Midbrain (tissue), 1 donor: Measurements from ENCODE around the gene SLC14A1.
"Not testable (repeated sequence)": the region's sequence is repeated elsewhere in the genome, so short reads cannot be mapped to it uniquely, and the experiment has no call there.

Experiments used
- DNase-seq: peaks from one replicate; lab custom pipeline; 2025; lab: John Stamatoyannopoulos, UW

SLC14A1 gene

DNA sequence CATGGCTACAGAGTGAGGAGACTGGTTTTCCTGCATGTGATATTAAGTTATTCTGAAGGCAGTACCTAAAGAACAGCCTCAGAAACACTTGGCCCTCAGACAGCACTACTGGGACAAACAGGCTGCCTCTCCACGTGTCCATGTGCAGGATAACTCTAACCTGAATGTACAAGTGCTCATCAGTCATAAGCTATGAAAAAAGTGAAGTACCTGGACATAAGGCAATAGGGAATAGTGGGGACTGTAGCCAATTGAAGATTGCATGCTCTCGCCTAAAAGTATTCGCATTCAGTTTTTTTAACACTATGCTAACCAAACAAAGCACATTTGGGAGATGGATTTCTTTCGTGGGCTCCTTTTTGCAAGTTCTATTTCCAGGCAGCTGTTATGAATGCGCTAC, 33.0 kb downstream of the SLC14A1 start:
- DNase-seq, result no peak

GRCh38 chr18:45757644-45758043, 33.7 kb downstream of the SLC14A1 start:
- not testable (repeated sequence) for DNase-seq

GRCh38 chr18:45760462-45761036, 36.6 kb downstream of the SLC14A1 start:
- DNase-seq, result no peak

GRCh38 chr18:45761512-45762114, 37.6 kb downstream of the SLC14A1 start:
- DNase-seq, result no peak

GRCh38 chr18:45764000-45764686, 40.2 kb downstream of the SLC14A1 start:
- DNase-seq, result no peak

DNA sequence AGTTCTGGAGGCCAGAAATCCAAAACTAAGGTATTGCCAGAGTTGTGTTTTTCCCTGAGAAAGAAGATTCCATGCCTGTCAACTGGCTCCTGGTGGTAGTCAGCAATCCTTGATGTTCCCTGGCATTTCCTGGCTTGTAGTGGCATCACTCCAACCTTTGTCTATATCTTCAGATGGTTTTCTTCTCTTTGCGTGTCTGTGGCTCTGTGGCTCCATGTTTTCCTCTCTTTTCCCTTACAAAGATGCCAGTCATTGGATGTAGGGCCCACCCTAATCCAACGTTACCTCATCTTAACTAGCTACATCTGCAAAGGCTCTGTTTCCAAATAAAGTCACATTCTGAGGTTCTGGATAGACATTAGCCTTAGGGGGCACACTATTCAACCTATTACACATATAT, 41.8 kb downstream of the SLC14A1 start:
- no peak for DNase-seq

- no peak for DNase-seq
Observed at GRCh38 chr18:45771587-45772480, 47.9 kb downstream of the SLC14A1 start.

GRCh38 chr18:45774065-45774521, 50.1 kb downstream of the SLC14A1 start:
- DNase-seq, result no peak

- DNase-seq, result peak; percentile 62
Observed at GRCh38 chr18:45775241-45775676, 51.3 kb downstream of the SLC14A1 start.

DNA sequence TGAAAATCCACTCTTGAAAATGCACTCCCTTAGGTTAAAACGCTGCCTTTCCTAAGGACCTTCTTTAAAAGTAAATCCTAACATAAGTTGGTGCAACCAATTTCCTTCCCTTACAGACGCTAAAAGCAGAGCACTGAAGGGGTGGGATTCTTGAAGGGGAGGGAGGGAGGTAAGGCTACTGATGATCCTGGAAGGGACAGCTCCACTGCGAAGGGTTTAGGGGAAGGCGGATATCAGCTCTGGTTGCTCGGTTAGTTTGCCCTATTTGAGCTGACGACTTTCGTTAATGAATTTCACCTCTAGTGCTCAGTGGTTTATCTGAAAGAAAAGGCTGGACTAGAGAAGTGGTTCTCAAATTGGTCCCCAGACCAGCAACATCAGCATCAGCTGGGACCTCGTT, 51.8 kb downstream of the SLC14A1 start:
- DNase-seq, result no peak

- no peak for DNase-seq
Observed at GRCh38 chr18:45777393-45777792, 53.4 kb downstream of the SLC14A1 start.

GRCh38 chr18:45780568-45780967, 56.6 kb downstream of the SLC14A1 start:
- no peak for DNase-seq

- no peak for DNase-seq
Observed at GRCh38 chr18:45782662-45783061, 58.7 kb downstream of the SLC14A1 start.

DNA sequence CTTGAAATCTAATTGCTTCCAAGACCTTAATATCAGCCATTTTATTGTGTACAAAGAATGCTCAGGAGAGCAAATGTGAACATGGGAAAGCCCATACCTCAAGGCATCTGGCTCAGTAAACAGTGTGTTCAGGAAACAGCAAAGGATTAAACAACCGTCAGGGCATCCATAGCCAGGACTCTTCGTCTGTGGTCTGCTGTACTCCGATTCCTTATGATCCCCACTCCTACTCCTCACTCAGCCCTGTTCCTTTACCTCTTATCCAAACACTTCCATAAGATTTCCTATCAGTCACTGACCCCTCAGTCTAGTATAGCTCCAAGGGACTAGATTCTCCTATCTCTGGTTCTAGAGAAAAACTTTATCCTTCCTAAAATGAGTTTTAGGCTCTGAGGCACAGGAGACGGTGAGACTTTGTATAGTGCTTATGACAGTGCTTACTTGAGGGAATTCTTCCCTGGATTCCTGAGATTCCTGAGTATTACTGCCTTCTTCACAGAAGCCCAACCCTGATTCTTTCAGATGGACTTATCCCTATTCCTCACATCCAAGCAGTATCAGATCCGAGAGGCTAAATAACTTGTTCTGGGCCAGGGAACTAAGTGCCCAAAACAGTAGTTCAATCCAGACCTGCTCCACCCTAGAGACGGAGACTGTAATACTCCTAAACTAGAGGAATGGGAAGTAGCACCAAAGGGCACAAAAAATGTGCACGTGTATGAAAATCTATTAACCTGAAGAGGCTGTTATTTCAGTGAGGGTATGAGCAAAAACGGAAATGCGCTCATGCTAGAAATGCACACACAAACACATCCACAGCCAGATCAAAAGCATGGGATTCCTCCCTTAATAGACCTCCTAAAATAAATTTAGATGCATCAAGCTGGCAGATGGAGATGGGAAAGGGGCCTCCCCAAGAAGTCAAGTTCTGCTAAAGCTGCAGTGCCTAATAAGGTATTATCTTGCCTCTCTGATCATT, 59.4 kb downstream of the SLC14A1 start:
- DNase-seq, result no peak

- no peak for DNase-seq
Observed at GRCh38 chr18:45785134-45785533, 61.2 kb downstream of the SLC14A1 start.

DNA sequence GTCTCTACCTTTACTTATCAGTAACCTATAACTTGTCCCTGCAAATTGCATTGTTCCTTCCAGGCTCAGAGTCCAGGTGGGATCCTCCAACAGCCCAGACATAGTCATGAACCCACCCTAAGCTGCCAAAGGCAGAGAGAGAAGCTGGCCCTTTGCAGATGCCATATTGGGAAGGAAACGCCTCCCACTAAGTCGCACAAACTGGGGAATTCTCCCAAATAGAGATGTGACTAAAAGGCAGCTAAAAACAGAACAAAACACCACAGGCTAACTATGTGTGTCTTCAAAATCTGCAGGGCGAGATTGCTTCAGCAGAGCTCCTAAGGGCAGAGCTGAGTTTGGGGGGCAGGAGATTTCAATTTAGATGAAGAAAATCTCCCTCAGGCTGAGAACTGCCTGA, 63.0 kb downstream of the SLC14A1 start:
- DNase-seq, result no peak

- DNase-seq, result no peak
Observed at GRCh38 chr18:45787346-45787745, 63.4 kb downstream of the SLC14A1 start.

GRCh38 chr18:45788861-45789260, 64.9 kb downstream of the SLC14A1 start:
- no peak for DNase-seq

DNA sequence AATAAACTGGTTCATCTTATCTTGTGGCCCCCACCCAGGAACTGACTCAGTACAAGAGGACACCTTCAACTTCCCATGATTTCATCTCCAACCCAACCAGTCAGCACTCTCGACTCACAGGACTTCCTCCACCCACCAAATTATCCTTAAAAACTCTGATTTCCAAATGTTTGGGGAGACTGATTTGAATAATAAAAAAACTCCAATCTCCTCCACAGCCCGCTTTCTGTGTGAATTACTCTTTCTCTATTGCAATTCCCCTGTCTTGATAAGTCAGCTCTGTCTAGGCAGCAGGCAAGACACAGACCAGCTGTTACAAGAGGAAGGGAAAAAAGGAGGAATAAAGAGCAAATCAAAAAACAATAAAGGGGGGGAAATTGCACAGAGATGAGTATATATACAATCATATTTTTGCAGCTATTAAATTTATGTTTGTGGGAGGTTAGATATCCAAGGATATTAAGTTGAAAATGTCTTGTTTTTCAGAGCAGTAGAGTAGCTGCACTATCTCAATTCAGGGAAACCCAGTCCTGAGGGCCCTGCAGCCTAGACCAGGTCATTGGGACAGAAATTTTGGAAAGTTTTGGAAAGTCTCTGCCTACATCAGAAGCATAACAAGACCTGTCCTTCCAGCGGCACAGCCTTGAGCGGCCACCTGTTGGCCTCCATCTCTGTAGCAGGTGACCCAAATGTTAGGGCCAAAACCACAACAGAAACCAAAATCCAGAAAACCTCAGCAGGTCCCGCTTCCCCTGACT, 68.7 kb downstream of the SLC14A1 start:
- no peak for DNase-seq

- no peak for DNase-seq
Observed at GRCh38 chr18:45793264-45793965, 69.4 kb downstream of the SLC14A1 start.
